IPS DF 6.9 (cell line): ENCODE measurements around the gene UTF1.

ENCODE experiments used
- DNase-seq: peaks from one replicate; pipeline ENCODE4 v3.0.0-alpha.2; 2013; ENCODE audit warnings: low read depth, low spot score
- H3K27ac ChIP-seq: one replicate; pipeline ENCODE4 v1.5.1; 2013; ENCODE audit warnings: low read length, control low read depth
- H3K27me3 ChIP-seq: 2 replicates; pipeline ENCODE4 v1.6.1; 2013; ENCODE audit warnings: mild to moderate bottlenecking, low read length; ENCODE audit not compliant: control insufficient read depth, insufficient read depth
- H3K36me3 ChIP-seq: 2 replicates; pipeline ENCODE4 v1.6.1; 2013; ENCODE audit warnings: low read length; ENCODE audit not compliant: control insufficient read depth, insufficient read depth
- H3K4me1 ChIP-seq: 2 replicates; pipeline ENCODE4 v1.6.1; 2013; ENCODE audit warnings: low read length; ENCODE audit not compliant: control insufficient read depth, insufficient read depth
- H3K4me3 ChIP-seq: 2 replicates; pipeline ENCODE4 v1.5.1; 2013; ENCODE audit warnings: mild to moderate bottlenecking, low read length
- H3K9me3 ChIP-seq: 2 replicates; pipeline ENCODE4 v1.6.1; 2013; ENCODE audit warnings: low read length, inconsistent platforms; ENCODE audit not compliant: control insufficient read depth, insufficient read depth
- WGBS: extraction: QIAGEN DNeasy Blood & Tissue Kit; methylation state at CpG from one replicate; pipeline ENCODE4 v1.1.7; 2013; ENCODE audit warnings: mixed read lengths, missing lambda C conversion rate; ENCODE audit not compliant: insufficient read length, insufficient coverage; 5-methylcytosine and 5-hydroxymethylcytosine counted together

UTF1 gene

GRCh38 chr10:133202778-133203651 lies 27.0 kb upstream of the UTF1 start:
- H3K27me3 ChIP-seq: no peaks in the 10 kb centered on the region
- no peak overlapping the region for H3K4me3 ChIP-seq
- no peak for DNase-seq
- no peaks in the 10 kb centered on the region for H3K36me3 ChIP-seq
- no peaks in the 10 kb centered on the region for H3K9me3 ChIP-seq
- no peak overlapping the region for H3K27ac ChIP-seq
- no CpG with 5 or more reads among the region's 62 CpGs for WGBS
- H3K4me1 ChIP-seq: no peaks in the 10 kb centered on the region

GRCh38 chr10:133203652-133204195 lies 26.3 kb upstream of the UTF1 start:
- no peaks in the 10 kb centered on the region for H3K4me1 ChIP-seq
- H3K27me3 ChIP-seq: no peaks in the 10 kb centered on the region
- no CpG with 5 or more reads among the region's 31 CpGs for WGBS
- DNase-seq: no peak
- no peaks in the 10 kb centered on the region for H3K36me3 ChIP-seq
- no peak overlapping the region for H3K4me3 ChIP-seq
- H3K9me3 ChIP-seq: no peaks in the 10 kb centered on the region
- no peak overlapping the region for H3K27ac ChIP-seq

- WGBS: no CpG with 5 or more reads among the region's 38 CpGs
- H3K36me3 ChIP-seq: no peaks in the 10 kb centered on the region
- DNase-seq: no peak
- H3K4me3 ChIP-seq: no peak overlapping the region
- H3K27ac ChIP-seq: no peak overlapping the region
- no peaks in the 10 kb centered on the region for H3K27me3 ChIP-seq
- H3K4me1 ChIP-seq: no peaks in the 10 kb centered on the region
- H3K9me3 ChIP-seq: no peaks in the 10 kb centered on the region
These were observed 25.6 kb upstream of the UTF1 start for GRCh38 chr10:133204226-133205015.

GRCh38 chr10:133205146-133205545 lies 24.9 kb upstream of the UTF1 start:
- H3K4me3 ChIP-seq: no peak overlapping the region
- no peaks in the 10 kb centered on the region for H3K36me3 ChIP-seq
- DNase-seq: no peak
- no peaks in the 10 kb centered on the region for H3K9me3 ChIP-seq
- no peaks in the 10 kb centered on the region for H3K4me1 ChIP-seq
- no CpG with 5 or more reads among the region's 23 CpGs for WGBS
- H3K27ac ChIP-seq: no peak overlapping the region
- H3K27me3 ChIP-seq: no peaks in the 10 kb centered on the region

GRCh38 chr10:133206356-133207040 lies 23.5 kb upstream of the UTF1 start:
- Histone ChIP-seq H3K4me1 (no peaks in the 10 kb centered on the region), H3K4me3 (no peak overlapping the region), H3K27me3 (no peaks in the 10 kb centered on the region), H3K36me3 (no peaks in the 10 kb centered on the region), H3K27ac (no peak overlapping the region), H3K9me3 (no peaks in the 10 kb centered on the region)
- WGBS: no CpG with 5 or more reads among the region's 17 CpGs
- DNase-seq: no peak

GRCh38 chr10:133207041-133207600 lies 22.9 kb upstream of the UTF1 start:
- H3K4me3 ChIP-seq: no peak overlapping the region
- H3K9me3 ChIP-seq: no peaks in the 10 kb centered on the region
- H3K27me3 ChIP-seq: no peaks in the 10 kb centered on the region
- H3K36me3 ChIP-seq: no peaks in the 10 kb centered on the region
- no peak for DNase-seq
- H3K4me1 ChIP-seq: no peaks in the 10 kb centered on the region
- no CpG with 5 or more reads among the region's 36 CpGs for WGBS
- no peak overlapping the region for H3K27ac ChIP-seq

GRCh38 chr10:133207627-133208026 lies 22.4 kb upstream of the UTF1 start:
- H3K4me1 ChIP-seq: no peaks in the 10 kb centered on the region
- DNase-seq: no peak
- H3K4me3 ChIP-seq: no peak overlapping the region
- H3K27ac ChIP-seq: no peak overlapping the region
- WGBS: no CpG with 5 or more reads among the region's 17 CpGs
- no peaks in the 10 kb centered on the region for H3K36me3 ChIP-seq
- H3K9me3 ChIP-seq: no peaks in the 10 kb centered on the region
- no peaks in the 10 kb centered on the region for H3K27me3 ChIP-seq

GRCh38 chr10:133208466-133208865 lies 21.6 kb upstream of the UTF1 start:
- H3K36me3 ChIP-seq: no peaks in the 10 kb centered on the region
- H3K4me1 ChIP-seq: no peaks in the 10 kb centered on the region
- H3K27ac ChIP-seq: no peak overlapping the region
- WGBS: no CpG with 5 or more reads among the region's 18 CpGs
- no peak for DNase-seq
- no peak overlapping the region for H3K4me3 ChIP-seq
- no peaks in the 10 kb centered on the region for H3K9me3 ChIP-seq
- no peaks in the 10 kb centered on the region for H3K27me3 ChIP-seq

GRCh38 chr10:133209117-133209516 lies 20.9 kb upstream of the UTF1 start:
- Histone ChIP-seq H3K36me3 (no peaks in the 10 kb centered on the region), H3K4me1 (no peaks in the 10 kb centered on the region), H3K9me3 (no peaks in the 10 kb centered on the region), H3K27me3 (no peaks in the 10 kb centered on the region), H3K4me3 (no peak overlapping the region), H3K27ac (no peak overlapping the region)
- 100% methylated on average over 12 of the region's 14 CpGs for WGBS
- no peak for DNase-seq

- no peak for DNase-seq
- Histone ChIP-seq H3K4me3 (no peak overlapping the region), H3K27ac (no peak overlapping the region), H3K9me3 (no peaks in the 10 kb centered on the region), H3K27me3 (no peaks in the 10 kb centered on the region), H3K36me3 (no peaks in the 10 kb centered on the region), H3K4me1 (no peaks in the 10 kb centered on the region)
- WGBS: no CpG with 5 or more reads among the region's 20 CpGs
These were observed 20.4 kb upstream of the UTF1 start for GRCh38 chr10:133209641-133210040.
